Stimulated activated CD4-positive, alpha-beta T cell treated with anti-CD3 and anti-CD28 coated beads, Interleukin-2, amount 100 ng/mL, for 24 hours (primary cell): Measurements from ENCODE around the gene BLOC1S4.
A peak's percentile ranks its signal among the peaks of the same experiment; 100 is the strongest.
"Not testable (repeated sequence)": the region's sequence is repeated elsewhere in the genome, so short reads cannot be mapped to it uniquely, and the experiment has no call there.

Experiments
- DNase-seq, 2 donors: peaks; one replicate each; pipeline ENCODE4 v3.0.0-alpha.2; 2020

BLOC1S4 gene, protein sequence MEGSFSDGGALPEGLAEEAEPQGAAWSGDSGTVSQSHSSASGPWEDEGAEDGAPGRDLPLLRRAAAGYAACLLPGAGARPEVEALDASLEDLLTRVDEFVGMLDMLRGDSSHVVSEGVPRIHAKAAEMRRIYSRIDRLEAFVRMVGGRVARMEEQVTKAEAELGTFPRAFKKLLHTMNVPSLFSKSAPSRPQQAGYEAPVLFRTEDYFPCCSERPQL

DNA sequence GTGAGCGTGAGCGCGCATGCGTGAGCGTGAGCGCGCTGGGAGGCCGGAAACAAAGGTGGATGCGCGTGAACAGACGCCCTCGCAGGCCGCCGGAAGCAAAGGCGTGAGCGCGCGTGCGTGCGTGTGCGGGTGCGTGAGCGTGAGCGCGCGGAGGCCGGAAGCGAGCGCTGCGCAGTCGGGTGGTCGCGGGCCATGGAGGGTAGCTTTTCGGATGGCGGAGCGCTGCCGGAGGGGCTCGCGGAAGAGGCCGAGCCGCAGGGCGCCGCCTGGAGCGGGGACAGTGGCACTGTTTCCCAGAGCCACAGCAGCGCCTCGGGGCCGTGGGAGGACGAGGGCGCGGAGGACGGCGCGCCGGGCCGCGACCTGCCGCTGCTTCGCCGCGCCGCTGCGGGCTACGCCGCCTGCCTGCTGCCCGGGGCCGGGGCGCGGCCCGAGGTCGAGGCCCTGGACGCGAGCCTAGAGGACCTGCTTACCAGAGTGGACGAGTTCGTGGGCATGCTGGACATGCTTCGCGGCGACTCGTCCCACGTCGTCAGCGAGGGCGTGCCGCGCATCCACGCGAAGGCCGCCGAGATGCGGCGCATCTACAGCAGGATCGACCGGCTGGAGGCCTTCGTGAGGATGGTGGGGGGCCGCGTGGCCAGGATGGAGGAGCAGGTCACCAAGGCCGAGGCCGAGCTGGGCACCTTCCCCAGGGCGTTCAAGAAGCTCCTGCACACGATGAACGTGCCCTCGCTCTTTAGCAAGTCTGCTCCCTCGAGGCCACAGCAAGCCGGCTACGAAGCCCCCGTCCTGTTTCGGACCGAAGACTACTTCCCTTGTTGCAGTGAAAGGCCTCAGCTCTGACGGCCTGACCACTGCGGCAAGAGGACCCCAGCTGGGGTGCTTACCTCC, at the start of gene BLOC1S4:
TSS of gene BLOC1S4 (plus strand) at position 157 of the 894 bp plus-strand sequence. CDS start at position 193, 36 bp downstream.
- DNase-seq = peak; percentile 87 to 88

GRCh38 chr4:6668391-6668790, 47.6 kb upstream of the BLOC1S4 start:
- DNase-seq = no peak

DNA sequence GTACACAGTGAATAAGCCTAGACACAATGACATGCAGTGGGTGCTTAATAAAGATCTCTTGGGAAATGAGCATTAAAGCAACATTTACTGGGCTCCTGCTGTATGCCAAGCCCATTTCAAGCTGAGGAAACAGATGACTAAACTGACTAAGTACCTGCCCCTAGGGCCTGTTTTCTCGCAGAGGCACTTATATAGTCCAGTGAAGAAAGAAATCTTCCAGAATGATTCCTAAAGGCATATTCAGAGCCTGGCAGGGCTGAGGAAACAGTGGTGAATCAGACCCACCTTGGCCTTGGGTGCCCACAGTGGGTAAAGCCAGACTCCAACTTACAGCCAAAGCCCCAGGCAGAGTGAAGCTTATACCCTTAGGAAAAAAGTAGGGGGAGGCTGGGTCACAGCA, 44.3 kb upstream of the BLOC1S4 start:
- no peak for DNase-seq

GRCh38 chr4:6672131-6672530, 43.8 kb upstream of the BLOC1S4 start:
- no peak for DNase-seq

GRCh38 chr4:6672541-6673190, 43.3 kb upstream of the BLOC1S4 start:
- not testable (repeated sequence) for DNase-seq

- DNase-seq = peak; percentile 45 to 54
Observed at GRCh38 chr4:6673191-6673659, 42.7 kb upstream of the BLOC1S4 start.

GRCh38 chr4:6673660-6674499, 42.1 kb upstream of the BLOC1S4 start:
- DNase-seq = peak; percentile 93 to 94

- peak; percentile 57 to 67 for DNase-seq
Observed at GRCh38 chr4:6674500-6675149, 41.3 kb upstream of the BLOC1S4 start.

DNA sequence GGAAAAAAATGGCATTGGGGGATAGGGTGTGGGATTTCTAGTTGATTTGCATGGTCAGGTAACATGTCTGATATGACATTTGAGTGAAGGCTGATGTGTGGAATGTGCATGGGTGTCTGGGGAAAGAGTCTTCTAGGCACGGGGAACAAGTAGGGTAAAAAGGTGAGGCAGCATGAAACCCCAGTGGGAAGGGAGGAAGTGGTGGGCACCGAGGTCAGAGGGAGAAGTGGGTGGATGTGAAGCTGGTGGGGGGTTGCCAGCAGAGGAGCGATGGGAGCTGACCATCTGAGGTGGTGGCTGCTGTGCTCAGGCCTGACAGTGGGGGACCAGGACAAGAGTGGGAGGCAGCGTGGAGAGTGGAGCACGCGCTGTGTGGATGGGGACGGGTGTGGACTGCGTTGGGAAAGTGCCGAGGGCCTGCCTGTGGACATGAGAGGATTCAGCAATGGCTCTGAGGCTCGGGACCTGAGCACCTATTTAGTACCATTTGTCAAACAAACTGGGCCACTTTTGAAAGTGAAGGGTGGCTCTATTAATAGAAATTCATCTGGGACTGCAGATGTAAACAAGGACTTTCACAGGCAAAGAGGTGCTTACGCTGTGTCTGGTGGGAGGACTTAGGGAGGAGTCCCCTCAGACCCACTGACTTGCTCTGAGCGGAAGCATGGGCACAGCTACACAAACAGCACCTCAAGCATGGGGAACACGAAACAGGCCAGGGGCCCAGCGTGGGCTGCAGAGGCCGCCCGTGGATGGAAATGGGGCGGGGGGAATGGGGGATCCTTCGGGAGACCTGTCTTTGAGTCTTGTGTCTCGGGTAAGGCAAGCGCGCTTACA, 39.0 kb upstream of the BLOC1S4 start:
- no peak for DNase-seq

GRCh38 chr4:6680372-6681034, 35.5 kb upstream of the BLOC1S4 start:
- DNase-seq = no peak

GRCh38 chr4:6681191-6681590, 34.8 kb upstream of the BLOC1S4 start:
- DNase-seq = no peak

DNA sequence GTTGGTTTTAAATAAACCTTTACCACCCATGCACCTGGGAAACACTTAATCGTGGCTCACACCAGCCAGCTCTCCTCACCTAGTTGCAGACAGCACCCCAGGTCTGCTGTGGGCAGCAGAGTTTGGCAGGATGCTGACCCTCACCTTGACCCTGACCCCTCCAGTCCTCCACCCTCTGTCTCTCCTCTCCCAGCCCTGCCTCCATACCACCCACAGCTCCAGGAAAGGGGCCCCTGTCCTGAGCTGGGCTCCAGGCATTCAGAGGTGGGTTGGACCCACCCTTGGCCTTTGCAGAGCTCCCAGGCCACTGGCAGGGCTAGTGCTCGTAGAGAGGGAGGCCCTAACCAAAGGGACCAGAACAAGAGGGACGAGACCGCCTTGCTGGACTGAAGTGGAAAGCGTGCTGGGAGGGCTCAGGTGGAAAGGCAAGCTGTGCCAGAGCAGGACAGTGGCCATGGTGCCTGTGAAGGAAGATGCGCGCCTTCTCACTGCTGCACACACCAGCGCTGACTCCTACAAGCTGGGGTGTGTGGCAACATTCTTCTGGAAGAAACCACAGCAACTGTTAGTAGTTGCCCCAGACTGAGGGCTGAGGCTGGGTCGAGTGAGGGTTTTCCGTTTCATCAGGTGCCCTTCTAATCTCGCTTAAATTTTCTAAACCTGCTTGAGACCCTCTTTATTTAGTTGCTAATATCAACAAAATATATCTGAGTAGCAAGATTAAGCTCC, 32.9 kb upstream of the BLOC1S4 start:
- no peak for DNase-seq

GRCh38 chr4:6684656-6685055, 31.3 kb upstream of the BLOC1S4 start:
- no peak for DNase-seq

DNA sequence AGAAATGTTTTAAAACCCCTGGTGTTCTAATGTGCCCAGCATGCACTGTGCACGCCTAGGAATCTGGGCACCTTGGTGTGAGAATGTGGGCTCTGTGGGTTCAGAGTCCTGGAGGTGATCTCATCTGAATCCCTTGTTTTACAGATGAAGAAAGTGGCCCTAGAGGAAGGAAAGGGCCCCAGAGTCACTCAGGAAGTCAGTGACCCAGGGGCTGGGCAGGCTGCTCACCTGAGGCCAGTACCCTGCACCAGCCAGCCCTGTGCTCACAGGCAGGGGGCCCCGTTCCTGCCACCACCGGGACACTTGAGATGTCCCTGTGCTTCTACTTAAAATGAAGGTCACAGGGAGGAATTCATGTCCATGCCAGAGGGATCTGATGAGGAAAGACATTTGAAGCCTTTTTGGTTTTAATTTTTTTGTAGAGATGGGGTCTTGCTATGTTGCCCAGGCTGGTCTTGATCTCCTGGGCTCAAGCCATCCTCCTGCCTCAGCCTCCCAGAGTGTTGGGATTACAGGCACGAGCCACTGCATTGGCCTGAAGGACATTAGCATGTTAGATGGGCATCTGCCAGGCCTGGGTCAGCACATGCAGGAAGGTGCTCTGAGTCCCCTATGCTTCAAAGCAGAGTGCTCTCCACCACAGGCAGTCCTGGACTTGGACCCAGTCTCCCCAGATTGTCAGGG, 29.7 kb upstream of the BLOC1S4 start:
- DNase-seq = no peak

DNA sequence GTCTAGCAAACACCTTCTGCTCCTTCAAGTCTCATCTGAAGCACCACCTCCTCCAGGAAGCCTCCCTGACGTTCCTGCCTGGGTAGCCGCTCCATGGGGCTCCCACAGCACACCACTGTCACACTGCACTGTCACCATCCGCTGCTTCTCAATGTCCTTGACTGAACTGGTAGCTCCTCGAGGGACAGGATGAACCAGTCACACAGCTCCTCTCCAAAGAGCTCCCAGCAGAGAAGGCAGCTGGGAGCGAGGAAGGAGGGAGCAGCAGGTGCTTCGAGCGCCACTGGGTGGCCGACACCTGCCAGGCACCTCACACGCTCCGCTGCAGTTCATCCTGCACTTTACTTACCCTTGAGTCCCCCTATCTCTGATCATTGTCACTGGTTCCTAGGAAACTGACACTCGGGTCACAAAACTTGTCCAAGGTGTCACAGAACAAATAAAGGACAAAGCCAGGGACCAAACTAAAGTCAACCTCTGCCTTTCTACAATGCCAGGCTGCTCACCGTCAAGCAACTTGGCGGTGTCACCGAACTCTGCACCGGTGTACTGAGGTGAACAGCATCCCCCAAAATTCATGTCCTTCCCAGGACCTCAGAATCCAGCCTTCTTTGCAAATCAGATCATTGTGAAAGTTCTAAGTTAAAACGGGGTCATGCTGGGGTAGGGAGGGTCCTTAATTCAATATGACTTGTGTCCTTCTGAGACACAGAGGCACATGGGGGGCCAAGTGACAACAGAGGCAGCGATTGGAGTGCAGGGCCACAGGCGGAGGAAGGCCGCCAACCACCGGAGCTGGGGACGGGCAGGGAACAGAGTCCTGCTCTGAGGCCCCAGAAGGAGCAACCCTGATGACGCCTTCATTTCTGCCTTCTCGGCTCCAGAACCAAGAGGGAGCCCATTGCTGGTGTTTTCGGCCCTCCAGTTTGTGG, 27.8 kb upstream of the BLOC1S4 start:
- no peak for DNase-seq

GRCh38 chr4:6688879-6689505, 27.0 kb upstream of the BLOC1S4 start:
- DNase-seq = peak; percentile 78

- no peak for DNase-seq
Observed at GRCh38 chr4:6689506-6689960, 26.4 kb upstream of the BLOC1S4 start.
